ENCODE results near the gene TRAIP. TPM values are rescaled to one million over a fixed set of nuclear protein-coding genes. Genes with fewer than 3 reads are reported as not detected.

TRAIP gene
- total RNA-seq, 6 donors from 2014 or later: 1.4 to 9.4 (median 3.5) TPM

DNA sequence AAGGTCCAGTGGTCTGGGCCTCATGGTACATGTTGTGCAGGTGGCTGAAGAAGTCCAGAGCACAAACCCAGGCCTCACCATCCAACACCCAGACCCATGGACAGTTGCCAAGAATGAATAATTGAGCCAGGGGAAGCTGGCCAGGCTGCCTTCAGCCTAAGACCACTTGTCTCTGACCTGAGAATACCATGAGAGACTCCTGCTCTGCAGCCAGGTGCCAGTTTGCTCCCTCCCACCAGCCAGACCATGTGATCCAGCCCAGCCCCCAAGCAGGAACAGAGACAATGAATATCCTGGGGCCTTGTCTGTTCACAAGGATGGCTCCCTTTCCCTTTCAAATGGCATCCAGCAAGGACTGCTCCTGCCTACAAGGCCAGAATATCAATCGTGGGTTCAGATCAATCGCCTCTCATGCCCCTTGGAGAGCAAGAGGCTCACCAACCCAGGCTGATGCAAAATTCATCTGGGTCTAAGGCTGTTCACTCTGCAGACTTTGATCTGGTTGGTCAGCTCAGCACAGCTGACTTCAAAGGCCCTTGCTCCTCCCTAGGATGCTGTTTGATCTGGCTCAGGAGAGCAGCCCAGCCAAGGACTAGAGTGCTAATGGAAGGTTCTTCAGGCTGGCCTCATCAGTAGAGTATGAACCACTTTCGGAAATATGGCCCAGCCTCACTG is 13.4 kb downstream of the TRAIP start:
- Histone ChIP-seq H3K4me1 (peaks cover 6 to 13% (median 8%) of the 10 kb centered on the region in 4 donors), H3K27ac (no peak overlapping the region), H3K27me3 (no peaks in the 10 kb centered on the region), H3K9me3 (no peaks in the 10 kb centered on the region), H3K36me3 (no peaks in the 10 kb centered on the region), H3K4me3 (no peak overlapping the region)
- 90 to 98% methylated on average over 2 to 3 of the region's 3 CpGs for WGBS, 2 donors
- ATAC-seq (ENCODE audit: low FRiP score in 2 of 2): no peak
- TF ChIP-seq, protein P1, sequence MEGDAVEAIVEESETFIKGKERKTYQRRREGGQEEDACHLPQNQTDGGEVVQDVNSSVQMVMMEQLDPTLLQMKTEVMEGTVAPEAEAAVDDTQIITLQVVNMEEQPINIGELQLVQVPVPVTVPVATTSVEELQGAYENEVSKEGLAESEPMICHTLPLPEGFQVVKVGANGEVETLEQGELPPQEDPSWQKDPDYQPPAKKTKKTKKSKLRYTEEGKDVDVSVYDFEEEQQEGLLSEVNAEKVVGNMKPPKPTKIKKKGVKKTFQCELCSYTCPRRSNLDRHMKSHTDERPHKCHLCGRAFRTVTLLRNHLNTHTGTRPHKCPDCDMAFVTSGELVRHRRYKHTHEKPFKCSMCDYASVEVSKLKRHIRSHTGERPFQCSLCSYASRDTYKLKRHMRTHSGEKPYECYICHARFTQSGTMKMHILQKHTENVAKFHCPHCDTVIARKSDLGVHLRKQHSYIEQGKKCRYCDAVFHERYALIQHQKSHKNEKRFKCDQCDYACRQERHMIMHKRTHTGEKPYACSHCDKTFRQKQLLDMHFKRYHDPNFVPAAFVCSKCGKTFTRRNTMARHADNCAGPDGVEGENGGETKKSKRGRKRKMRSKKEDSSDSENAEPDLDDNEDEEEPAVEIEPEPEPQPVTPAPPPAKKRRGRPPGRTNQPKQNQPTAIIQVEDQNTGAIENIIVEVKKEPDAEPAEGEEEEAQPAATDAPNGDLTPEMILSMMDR (IDR thresholded peaks at IDR 0.05): no peak
- TF ChIP-seq EP300 (IDR thresholded peaks at IDR 0.05) (no peak), POLR2AphosphoS5 (IDR thresholded peaks at IDR 0.05) (no peak), POLR2A (IDR thresholded peaks at IDR 0.05) (no peak)
- no peak for DNase-seq

DNA sequence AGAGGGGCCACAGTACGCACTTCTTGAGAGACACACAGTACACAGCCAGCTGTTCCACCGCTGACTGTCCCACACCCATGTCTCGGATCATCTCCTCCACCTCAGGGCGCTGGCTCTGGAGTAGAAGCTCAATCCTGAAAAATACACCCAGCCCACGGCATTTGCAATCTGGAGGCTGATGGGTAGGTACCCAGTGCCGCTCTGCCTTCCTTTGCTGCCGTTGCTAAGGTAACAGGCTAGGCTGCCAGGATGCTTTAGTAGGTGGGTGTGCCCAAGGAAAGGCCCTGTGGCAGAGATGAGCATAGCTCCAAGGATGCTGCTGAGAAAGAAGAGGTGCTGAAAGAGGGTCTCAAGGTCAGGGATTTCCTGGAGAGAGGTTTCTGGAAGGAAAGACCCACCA is 14.6 kb downstream of the TRAIP start:
- no peaks in the 10 kb centered on the region for H3K9me3 ChIP-seq
- no peak overlapping the region for H3K4me3 ChIP-seq
- H3K27me3 ChIP-seq: no peaks in the 10 kb centered on the region
- TF ChIP-seq POLR2AphosphoS5 (IDR thresholded peaks at IDR 0.05): no peak
- TF ChIP-seq POLR2A (IDR thresholded peaks at IDR 0.05): no peak
- no peak for TF ChIP-seq EP300 (IDR thresholded peaks at IDR 0.05)
- TF ChIP-seq, protein P1 (IDR thresholded peaks at IDR 0.05): no peak
- H3K27ac ChIP-seq: no peak overlapping the region
- WGBS, 2 donors: 93 to 97% methylated on average over 7 of the region's 7 CpGs
- peaks cover 6 to 13% (median 8%) of the 10 kb centered on the region in 4 donors for H3K4me1 ChIP-seq
- ATAC-seq (ENCODE audit: low FRiP score in 2 of 2): no peak
- H3K36me3 ChIP-seq: no peaks in the 10 kb centered on the region
- DNase-seq: no peak

DNA sequence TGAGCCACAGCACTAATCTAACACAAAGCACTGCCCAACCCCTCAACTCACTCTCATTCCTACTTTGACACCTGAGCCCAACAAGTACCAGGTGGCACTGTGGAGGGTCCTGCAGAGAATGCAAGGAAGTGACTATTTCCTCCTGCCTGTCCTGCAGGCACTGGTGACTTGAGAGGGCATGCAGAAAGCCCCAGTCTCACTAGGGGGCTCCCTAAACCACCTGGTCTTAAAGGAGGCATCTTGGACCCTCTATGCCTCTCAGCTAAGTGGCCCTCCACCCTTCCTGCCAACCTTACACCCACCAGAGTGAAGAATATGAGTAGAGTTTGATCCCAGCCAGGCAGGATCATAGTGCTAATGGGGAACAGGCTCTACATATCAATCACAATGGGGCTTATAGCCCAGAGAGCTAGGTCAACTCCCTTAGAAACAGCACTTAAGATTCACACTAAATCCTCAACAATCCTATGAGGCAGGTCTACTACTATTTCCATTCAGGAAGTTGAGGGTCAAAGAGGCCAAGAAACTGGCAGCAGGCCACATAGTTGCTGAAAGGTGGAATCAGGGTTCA is 15.2 kb downstream of the TRAIP start:
- TF ChIP-seq POLR2A (IDR thresholded peaks at IDR 0.05) (no peak), POLR2AphosphoS5 (IDR thresholded peaks at IDR 0.05) (no peak), EP300 (IDR thresholded peaks at IDR 0.05) (no peak)
- TF ChIP-seq, protein P1 (IDR thresholded peaks at IDR 0.05): peak in 1 of 6 experiments; percentile 13
- Histone ChIP-seq H3K4me3 (no peak overlapping the region), H3K27me3 (no peaks in the 10 kb centered on the region), H3K9me3 (no peaks in the 10 kb centered on the region), H3K36me3 (no peaks in the 10 kb centered on the region), H3K4me1 (peaks cover 6 to 13% (median 8%) of the 10 kb centered on the region in 4 donors), H3K27ac (no peak overlapping the region)
- ATAC-seq (ENCODE audit: low FRiP score in 2 of 2) (no peak), DNase-seq (no peak)

DNA sequence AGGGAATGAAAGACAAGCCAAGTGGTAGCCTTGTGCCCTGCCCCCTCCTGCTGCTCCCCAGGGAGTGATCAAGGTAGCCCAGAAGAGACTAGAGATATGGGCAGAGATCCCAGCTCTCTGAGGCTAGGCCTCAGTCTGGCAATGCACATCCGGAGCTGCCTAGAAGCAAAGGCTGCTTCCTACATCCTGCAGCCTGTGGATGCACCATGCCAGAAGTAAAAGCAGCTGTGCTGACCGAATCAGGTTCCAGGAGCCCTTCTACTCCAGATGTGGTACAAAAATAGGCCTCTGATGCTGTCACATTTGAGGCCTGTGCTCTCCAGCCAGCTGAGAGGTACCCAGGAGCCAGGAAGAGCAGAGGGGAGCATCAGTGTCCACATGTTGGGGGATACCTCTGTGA is 16.0 kb downstream of the TRAIP start:
- TF ChIP-seq EP300 (IDR thresholded peaks at IDR 0.05) (no peak), POLR2AphosphoS5 (IDR thresholded peaks at IDR 0.05) (no peak), POLR2A (IDR thresholded peaks at IDR 0.05) (no peak)
- TF ChIP-seq, protein P1 (IDR thresholded peaks at IDR 0.05): no peak
- H3K4me1 ChIP-seq: peaks cover 6 to 13% (median 8%) of the 10 kb centered on the region in 4 donors
- DNase-seq (no peak), ATAC-seq (ENCODE audit: low FRiP score in 2 of 2) (no peak)
- H3K4me3 ChIP-seq: no peak overlapping the region
- H3K36me3 ChIP-seq: no peaks in the 10 kb centered on the region
- no peak overlapping the region for H3K27ac ChIP-seq
- H3K9me3 ChIP-seq: no peaks in the 10 kb centered on the region
- 49 to 69% methylated on average over 2 of the region's 2 CpGs for WGBS, 2 donors
- no peaks in the 10 kb centered on the region for H3K27me3 ChIP-seq
